Kidney (tissue), 14 donors: Measurements from ENCODE around the gene ATP6V0A4. TPM values are rescaled to one million over a fixed set of nuclear protein-coding genes. Genes with fewer than 3 reads are reported as not detected.
A peak's percentile ranks its signal among the peaks of the same experiment; 100 is the strongest.

Experiments used
- DNase-seq, 5 donors: peaks; one replicate each; pipeline ENCODE4 v3.0.0-alpha.2; 2013 to 2020
- FAIRE-seq: peaks from 2 replicates; lab custom pipeline; 2012; peaks lifted over from hg19 to GRCh38; lab: Jason Lieb, UNC
- H3K27ac ChIP-seq, 2 donors: one replicate each; pipeline ENCODE4 v1.7.0; 2013; ENCODE audit warnings: low read depth in 2 of 2, low read length in 2 of 2, inconsistent platforms in 1 of 2
- H3K27me3 ChIP-seq: one replicate; pipeline ENCODE4 v1.7.1; 2013; ENCODE audit warnings: low read length, inconsistent platforms; ENCODE audit not compliant: control insufficient read depth, insufficient read depth
- H3K36me3 ChIP-seq, 3 donors: one replicate each; pipeline versions ENCODE4 v1.7.0 to v1.7.1; 2013; ENCODE audit warnings: low read length in 3 of 3, control low read depth in 1 of 3, inconsistent platforms in 1 of 3; ENCODE audit not compliant: insufficient read depth in 3 of 3, control insufficient read depth in 2 of 3
- H3K4me1 ChIP-seq, 3 donors: one replicate each; pipeline versions ENCODE4 v1.7.0 to v1.7.1; 2013; ENCODE audit warnings: low read length in 3 of 3, inconsistent platforms in 1 of 3, low read depth in 1 of 3; ENCODE audit not compliant: control insufficient read depth in 2 of 3, insufficient read depth in 2 of 3
- H3K4me3 ChIP-seq, 3 donors: one replicate each; pipeline versions ENCODE4 v1.7.0 to v1.8.1; 2013; ENCODE audit warnings: low read length in 3 of 3, control low read depth in 1 of 3, inconsistent platforms in 1 of 3
- H3K9ac ChIP-seq, 3 donors: one replicate each; pipeline versions ENCODE4 v1.7.0 to v1.7.1; 2013; ENCODE audit warnings: low read length in 3 of 3, control low read depth in 1 of 3, inconsistent platforms in 1 of 3
- H3K9me3 ChIP-seq, 3 donors: one replicate each; pipeline versions ENCODE4 v1.7.0 to v1.7.1; 2013; ENCODE audit warnings: low read length in 3 of 3, control low read depth in 1 of 3, inconsistent platforms in 1 of 3; ENCODE audit not compliant: control insufficient read depth in 2 of 3, insufficient read depth in 1 of 3
- CTCF ChIP-seq: IDR thresholded peaks from 3 replicates; pipeline ENCODE4 v1.5.1; 2012; ENCODE audit warnings: mild to moderate bottlenecking, moderate library complexity, borderline replicate concordance; ENCODE audit not compliant: insufficient read depth; ENCODE audit errors: extremely low read depth
- intact Hi-C: fragments of 100-400 bp; cut with DNase I; formaldehyde crosslinking; loops from one replicate; pipeline ENCODE4 v1.11.1; 2022
- polyA plus RNA-seq: library from polyadenylated mRNA; stranded (reverse); fragments of 350-450 nt; fragmentation: Illumina TruSeq; extraction: RNeasy Lipid Tissue Mini Kit (QIAGEN cat#74804); gene quantifications from one replicate; pipeline ENCODE4 v1.2.3, GENCODE V29; 2014; ENCODE audit warnings: low read depth, low replicate concordance; ENCODE audit not compliant: insufficient read depth
- total RNA-seq: library from RNA; stranded (reverse); fragmentation: NEBNext Ultra II Directional; extraction: Animal tissue kit (Norgen Biotek cat#: 25700); gene quantifications from one replicate; pipeline ENCODE4 v1.2.1, GENCODE V29; 2021
- donor health status: control.
- donor health status: control.
- donor health status: control.
- donor health status: control.
- donor health status: control.
- donor health status: DM: yes; HTN: yes; CAD: no.
- donor health status: Normal renal cell carcinoma (clear cell type).

ATP6V0A4 gene
- total and polyA plus RNA-seq, 2 donors from 2014 or later = 30.5 to 140 TPM

GRCh38 chr7:138662991-138663320 is 135.0 kb downstream of the ATP6V0A4 start:
- FAIRE-seq (no peak), DNase-seq (no peak)
- Histone ChIP-seq H3K4me3 (no peak overlapping the region), H3K9me3 (no peaks in the 10 kb centered on the region), H3K27me3 (no peaks in the 10 kb centered on the region), H3K36me3 (no peaks in the 10 kb centered on the region), H3K4me1 (peaks cover 0 to 6% (median 0%) of the 10 kb centered on the region in 3 donors), H3K27ac (no peak overlapping the region), H3K9ac (no peak overlapping the region)
- intact Hi-C loops = no loop called here
- no peak for TF ChIP-seq CTCF

- no peak overlapping the region for H3K4me3 ChIP-seq
- H3K9ac ChIP-seq = no peak overlapping the region
- intact Hi-C loops = no loop called here
- FAIRE-seq (no peak), DNase-seq (no peak)
- no peaks in the 10 kb centered on the region for H3K27me3 ChIP-seq
- no peak overlapping the region for H3K27ac ChIP-seq
- H3K9me3 ChIP-seq = no peaks in the 10 kb centered on the region
- no peaks in the 10 kb centered on the region for H3K36me3 ChIP-seq
- H3K4me1 ChIP-seq = peaks cover 0 to 6% (median 0%) of the 10 kb centered on the region in 3 donors
- TF ChIP-seq CTCF = no peak
Observed at GRCh38 chr7:138662076-138662990, 135.7 kb downstream of the ATP6V0A4 start.

- H3K27me3 ChIP-seq = no peaks in the 10 kb centered on the region
- no peaks in the 10 kb centered on the region for H3K9me3 ChIP-seq
Observed at GRCh38 chr7:138661069-138661635, 136.8 kb downstream of the ATP6V0A4 start.

More at GRCh38 chr7:138661069-138661635, 136.8 kb downstream of the ATP6V0A4 start:
- intact Hi-C loops = no loop called here
- Histone ChIP-seq H3K27ac (no peak overlapping the region), H3K36me3 (no peaks in the 10 kb centered on the region), H3K4me3 (no peak overlapping the region), H3K4me1 (peaks cover 0 to 3% (median 0%) of the 10 kb centered on the region in 3 donors), H3K9ac (no peak overlapping the region)
- TF ChIP-seq CTCF = no peak
- DNase-seq = peak in 3 of 5 donors; percentile 48 to 73 (median 66)
- no peak for FAIRE-seq
